A549 (cell line): Measurements from ENCODE around the gene ZC3H10.

Experiments
- CEBPB ChIP-seq, 2 experiments: fragments of >200 bp in 1 of 2; sonication (Bioruptor Twin) in 1 of 2; formaldehyde crosslinking in 1 of 2; IDR thresholded peaks; 2 replicates each; pipeline ENCODE4 v1.6.1; 2012 to 2016
- FOSL2 ChIP-seq, 2 experiments: fragments of 450-650 bp in 1 of 2; fragments of >200 bp in 1 of 2; sonication (Bioruptor Twin) in 1 of 2; formaldehyde crosslinking; IDR thresholded peaks; 2 replicates each; pipeline versions ENCODE4 v1.5.0 to v1.6.1; 2016 to 2020; ENCODE audit warnings: mild to moderate bottlenecking in 1 of 2, moderate library complexity in 1 of 2
- RAD21 ChIP-seq, 2 experiments: fragments of >200 bp in 1 of 2; sonication (Bioruptor Twin) in 1 of 2; formaldehyde crosslinking in 1 of 2; IDR thresholded peaks in 1 of 2; conservative IDR thresholded peaks in 1 of 2; 2 replicates in 1 of 2; 3 replicates in 1 of 2; pipeline ENCODE4 v1.6.1; 2012 to 2018; ENCODE audit warnings: inconsistent platforms in 1 of 2
- TF ChIP-seq, protein P1 (sequence below): fragments of >200 bp; sonication (Bioruptor Twin); formaldehyde crosslinking; IDR thresholded peaks from 3 replicates; pipeline ENCODE4 v1.5.1; 2016

DNA sequence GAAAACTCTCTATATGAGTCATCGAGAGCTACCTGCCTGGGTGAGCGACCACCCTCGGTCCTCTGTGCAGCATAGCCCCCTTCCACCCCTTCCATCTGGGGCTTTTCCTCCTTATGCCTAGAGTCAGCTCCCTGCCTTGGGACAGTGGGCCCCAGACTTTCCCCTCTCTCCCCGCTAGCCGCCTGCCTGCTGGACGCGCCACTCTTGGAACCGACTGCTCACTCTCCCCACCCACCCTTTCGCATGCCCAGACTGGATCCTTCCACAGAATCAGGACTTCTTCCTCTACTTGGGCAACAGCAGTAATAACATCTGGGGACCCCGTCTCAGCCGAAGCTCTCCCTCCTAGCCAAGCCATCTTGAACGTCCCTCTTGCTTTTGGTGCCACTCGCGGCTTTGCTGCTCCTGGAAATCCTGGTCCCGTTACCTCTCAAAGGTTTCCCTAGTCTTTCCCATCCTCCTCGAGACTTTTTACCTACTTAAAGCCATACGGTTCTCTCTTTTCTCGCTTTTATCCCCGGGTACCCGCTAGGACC, 10.7 kb downstream of the ZC3H10 start:
- TF ChIP-seq CEBPB (IDR thresholded peaks at IDR 0.05) (no peak), RAD21 (conservative IDR thresholded peaks at IDR 0.05 in 1 of 2, IDR thresholded peaks at IDR 0.05 in 1 of 2) (no peak), FOSL2 (IDR thresholded peaks at IDR 0.05) (no peak), FOSL2 (CRISPR knock-in tag; IDR thresholded peaks at IDR 0.05) (peak; percentile 71)
- TF ChIP-seq, protein P1, sequence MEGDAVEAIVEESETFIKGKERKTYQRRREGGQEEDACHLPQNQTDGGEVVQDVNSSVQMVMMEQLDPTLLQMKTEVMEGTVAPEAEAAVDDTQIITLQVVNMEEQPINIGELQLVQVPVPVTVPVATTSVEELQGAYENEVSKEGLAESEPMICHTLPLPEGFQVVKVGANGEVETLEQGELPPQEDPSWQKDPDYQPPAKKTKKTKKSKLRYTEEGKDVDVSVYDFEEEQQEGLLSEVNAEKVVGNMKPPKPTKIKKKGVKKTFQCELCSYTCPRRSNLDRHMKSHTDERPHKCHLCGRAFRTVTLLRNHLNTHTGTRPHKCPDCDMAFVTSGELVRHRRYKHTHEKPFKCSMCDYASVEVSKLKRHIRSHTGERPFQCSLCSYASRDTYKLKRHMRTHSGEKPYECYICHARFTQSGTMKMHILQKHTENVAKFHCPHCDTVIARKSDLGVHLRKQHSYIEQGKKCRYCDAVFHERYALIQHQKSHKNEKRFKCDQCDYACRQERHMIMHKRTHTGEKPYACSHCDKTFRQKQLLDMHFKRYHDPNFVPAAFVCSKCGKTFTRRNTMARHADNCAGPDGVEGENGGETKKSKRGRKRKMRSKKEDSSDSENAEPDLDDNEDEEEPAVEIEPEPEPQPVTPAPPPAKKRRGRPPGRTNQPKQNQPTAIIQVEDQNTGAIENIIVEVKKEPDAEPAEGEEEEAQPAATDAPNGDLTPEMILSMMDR, result no peak
